Caco-2 (cell line): Measurements from ENCODE around the gene HIVEP2. TPM values are rescaled to one million over a fixed set of nuclear protein-coding genes. Genes with fewer than 3 reads are reported as not detected.

ENCODE experiments used
- BruUV-seq: library from RNA; stranded (reverse); fragments of 400-500 nt; replicated peaks from 2 replicates; lab custom pipeline; 2021; lab: Mats Ljungman, UMichigan
- CTCF ChIA-PET: fragments of 300-600 bp; sonication (Branson Sonifier 250); formaldehyde crosslinking; loops from one replicate; lab custom pipeline; 2022; ENCODE audit warnings: antibody characterized with exemption; lab: Charles Lee
- POLR2A ChIA-PET: fragments of 300-600 bp; sonication (Branson Sonifier 250); formaldehyde crosslinking; loops from one replicate; lab custom pipeline; 2022; ENCODE audit warnings: antibody characterized with exemption; lab: Charles Lee
- DNase-seq, 2 experiments: peaks; one replicate each; pipeline versions ENCODE4 v3.0.0 to v3.0.0-alpha.2; 2020 to 2022
- H3K27me3 ChIP-seq: replicated peaks from 2 replicates; pipeline ENCODE4 v1.6.0; 2011; ENCODE audit warnings: low read length; ENCODE audit not compliant: control insufficient read depth, insufficient read depth
- H3K36me3 ChIP-seq: 2 replicates; pipeline ENCODE4 v1.5.1; 2011; ENCODE audit warnings: low read length; ENCODE audit not compliant: control insufficient read depth, insufficient read depth
- H3K4me1 ChIP-seq: fragments of 250-450 bp; sonication (Bioruptor Pico); 2 replicates; pipeline ENCODE4 v1.5.1; 2020; ENCODE audit warnings: mild to moderate bottlenecking
- H3K4me3 ChIP-seq: 2 replicates; pipeline ENCODE4 v1.5.1; 2011; ENCODE audit warnings: low read depth, mild to moderate bottlenecking, control low read depth, low read length
- H3K9me3 ChIP-seq: fragments of 250-450 bp; sonication (Bioruptor Pico); 2 replicates; pipeline ENCODE4 v1.5.1; 2020; ENCODE audit warnings: mild to moderate bottlenecking, moderate library complexity
- H3K27ac Mint-ChIP-seq: one replicate; pipeline ENCODE4 v1.8.0; 2022; ENCODE audit warnings: mixed read lengths; ENCODE audit not compliant: unreplicated experiment
- H3K27me3 Mint-ChIP-seq: one replicate; pipeline ENCODE4 v1.8.0; 2022; ENCODE audit warnings: mixed read lengths; ENCODE audit not compliant: insufficient read depth, unreplicated experiment
- H3K36me3 Mint-ChIP-seq: one replicate; pipeline ENCODE4 v1.8.0; 2022; ENCODE audit warnings: mild to moderate bottlenecking, mixed read lengths; ENCODE audit not compliant: insufficient read depth, unreplicated experiment
- H3K4me1 Mint-ChIP-seq: one replicate; pipeline ENCODE4 v1.8.0; 2022; ENCODE audit warnings: low read depth, mixed read lengths; ENCODE audit not compliant: unreplicated experiment
- H3K4me3 Mint-ChIP-seq: one replicate; pipeline ENCODE4 v1.8.0; 2022; ENCODE audit warnings: mild to moderate bottlenecking, moderate library complexity, mixed read lengths; ENCODE audit not compliant: unreplicated experiment
- H3K9me3 Mint-ChIP-seq: one replicate; pipeline ENCODE4 v1.8.0; 2022; ENCODE audit warnings: mixed read lengths; ENCODE audit not compliant: unreplicated experiment
- intact Hi-C: fragments of 100-400 bp; cut with micrococcal nuclease; formaldehyde crosslinking; loops from one replicate; pipeline ENCODE4 v1.10.0; 2022; ENCODE audit not compliant: unreplicated experiment
- total RNA-seq: library from RNA; stranded (reverse); gene quantifications from 2 replicates; pipeline ENCODE4 v1.2.3, GENCODE V29; 2022
- TF ChIP-seq, protein P1 (sequence below), 2 experiments: fragments of 200-600 bp in 1 of 2; IDR thresholded peaks; 1 replicate in 1 of 2; 2 replicates in 1 of 2; pipeline versions ENCODE4 v1.5.1 to v1.8.0; 2011 to 2022; ENCODE audit warnings: antibody characterized with exemption in 1 of 2, control low read depth in 1 of 2, inconsistent platforms in 1 of 2, low read depth in 1 of 2, low read length in 1 of 2, mild to moderate bottlenecking in 1 of 2, moderate library complexity in 1 of 2; ENCODE audit not compliant: insufficient read depth in 1 of 2, severe bottlenecking in 1 of 2, unreplicated experiment in 1 of 2

Gene HIVEP2
- total RNA-seq, 1 experiment from 2014 or later = 1.0 TPM

DNA sequence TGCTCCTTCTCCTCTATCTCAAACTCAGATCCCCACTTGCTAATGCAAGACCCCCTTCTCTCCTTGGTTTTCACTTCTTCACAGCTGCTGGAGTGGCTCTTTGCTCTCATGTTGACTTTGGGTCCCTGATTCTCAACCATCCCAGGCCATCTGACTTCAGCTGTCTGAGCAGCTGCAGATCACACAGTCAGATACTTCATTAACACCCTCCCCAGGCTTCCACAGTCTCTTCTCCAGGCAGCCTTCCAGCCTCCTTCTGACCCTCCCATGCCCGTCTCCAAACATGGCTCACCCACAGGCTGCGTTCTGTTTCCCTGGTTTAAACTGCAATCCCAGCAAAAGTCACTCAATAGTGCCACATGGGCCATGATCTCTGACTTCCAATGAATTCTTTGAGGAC, 65.4 kb downstream of the HIVEP2 start:
- H3K4me3 ChIP-seq = no peak overlapping the region
- no peaks in the 10 kb centered on the region for H3K36me3 Mint-ChIP-seq
- H3K4me1 Mint-ChIP-seq = peaks cover 21% of the 10 kb centered on the region
- CTCF ChIA-PET = no interaction called here
- no peaks in the 10 kb centered on the region for H3K9me3 ChIP-seq
- H3K27me3 ChIP-seq = no peaks in the 10 kb centered on the region
- H3K9me3 Mint-ChIP-seq = no peaks in the 10 kb centered on the region
- no peaks in the 10 kb centered on the region for H3K36me3 ChIP-seq
- TF ChIP-seq, protein P1, sequence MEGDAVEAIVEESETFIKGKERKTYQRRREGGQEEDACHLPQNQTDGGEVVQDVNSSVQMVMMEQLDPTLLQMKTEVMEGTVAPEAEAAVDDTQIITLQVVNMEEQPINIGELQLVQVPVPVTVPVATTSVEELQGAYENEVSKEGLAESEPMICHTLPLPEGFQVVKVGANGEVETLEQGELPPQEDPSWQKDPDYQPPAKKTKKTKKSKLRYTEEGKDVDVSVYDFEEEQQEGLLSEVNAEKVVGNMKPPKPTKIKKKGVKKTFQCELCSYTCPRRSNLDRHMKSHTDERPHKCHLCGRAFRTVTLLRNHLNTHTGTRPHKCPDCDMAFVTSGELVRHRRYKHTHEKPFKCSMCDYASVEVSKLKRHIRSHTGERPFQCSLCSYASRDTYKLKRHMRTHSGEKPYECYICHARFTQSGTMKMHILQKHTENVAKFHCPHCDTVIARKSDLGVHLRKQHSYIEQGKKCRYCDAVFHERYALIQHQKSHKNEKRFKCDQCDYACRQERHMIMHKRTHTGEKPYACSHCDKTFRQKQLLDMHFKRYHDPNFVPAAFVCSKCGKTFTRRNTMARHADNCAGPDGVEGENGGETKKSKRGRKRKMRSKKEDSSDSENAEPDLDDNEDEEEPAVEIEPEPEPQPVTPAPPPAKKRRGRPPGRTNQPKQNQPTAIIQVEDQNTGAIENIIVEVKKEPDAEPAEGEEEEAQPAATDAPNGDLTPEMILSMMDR (IDR thresholded peaks at IDR 0.05; ENCODE audit: insufficient read depth in 1 of 2, low read depth in 1 of 2, low read length in 1 of 2, severe bottlenecking in 1 of 2, unreplicated experiment in 1 of 2) = no peak
- peaks cover 22% of the 10 kb centered on the region for H3K4me1 ChIP-seq
- peaks cover 4% of the 10 kb centered on the region for H3K27me3 Mint-ChIP-seq
- no peak overlapping the region for H3K27ac Mint-ChIP-seq
- POLR2A ChIA-PET = no interaction called here
- intact Hi-C loops = no loop called here
- no TSS peak for BruUV-seq
- no peak overlapping the region for H3K4me3 Mint-ChIP-seq
- DNase-seq = no peak

DNA sequence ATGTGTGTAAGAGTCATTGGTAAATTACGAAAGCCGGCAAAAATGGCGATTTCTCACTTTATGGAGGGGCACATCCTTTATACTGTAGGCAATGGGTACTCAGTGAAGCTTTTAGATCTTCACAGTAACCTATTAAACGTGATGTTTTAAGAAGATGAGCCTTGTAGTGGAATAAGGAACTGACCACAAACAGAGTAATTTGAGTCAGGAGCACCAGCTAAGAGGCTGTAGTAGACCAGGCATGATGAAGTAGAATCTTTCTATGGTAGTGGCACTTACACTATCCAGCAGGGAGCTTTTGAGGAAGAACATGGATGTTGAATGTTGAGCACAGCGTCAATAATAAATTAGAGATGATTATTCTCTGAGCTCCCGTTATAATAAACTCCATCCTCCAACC, 65.9 kb downstream of the HIVEP2 start:
- TF ChIP-seq, protein P1 (IDR thresholded peaks at IDR 0.05; ENCODE audit: insufficient read depth in 1 of 2, low read depth in 1 of 2, low read length in 1 of 2, severe bottlenecking in 1 of 2, unreplicated experiment in 1 of 2) = no peak
- no TSS peak for BruUV-seq
- H3K4me3 ChIP-seq = no peak overlapping the region
- peaks cover 4% of the 10 kb centered on the region for H3K27me3 Mint-ChIP-seq
- ChIA-PET CTCF (no interaction called here), POLR2A (no interaction called here)
- no peaks in the 10 kb centered on the region for H3K9me3 Mint-ChIP-seq
- no peak for DNase-seq
- H3K27me3 ChIP-seq = no peaks in the 10 kb centered on the region
- H3K9me3 ChIP-seq = no peaks in the 10 kb centered on the region
- H3K27ac Mint-ChIP-seq = no peak overlapping the region
- peaks cover 22% of the 10 kb centered on the region for H3K4me1 ChIP-seq
- H3K4me1 Mint-ChIP-seq = peaks cover 21% of the 10 kb centered on the region
- no peaks in the 10 kb centered on the region for H3K36me3 ChIP-seq
- no peak overlapping the region for H3K4me3 Mint-ChIP-seq
- intact Hi-C loops = no loop called here
- no peaks in the 10 kb centered on the region for H3K36me3 Mint-ChIP-seq

DNA sequence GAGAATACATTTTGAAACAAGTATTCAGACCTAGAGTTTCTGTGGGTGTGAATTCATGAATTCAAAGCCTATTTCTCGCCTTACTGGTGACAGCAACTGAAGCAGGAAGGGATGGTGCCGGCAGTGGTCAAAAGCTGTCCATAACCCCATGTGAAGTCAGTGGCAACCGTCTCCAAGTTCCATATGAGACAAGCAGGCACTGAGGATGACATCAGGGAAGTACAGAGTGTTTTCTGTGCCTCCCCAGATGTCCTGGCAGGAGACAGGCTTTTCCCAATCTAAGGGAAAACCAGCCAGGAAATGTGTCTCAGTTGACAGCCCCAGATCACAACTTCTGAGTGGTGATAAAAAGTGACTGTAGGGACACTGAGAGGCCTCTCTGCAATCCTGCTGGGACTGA, 66.6 kb downstream of the HIVEP2 start:
- POLR2A ChIA-PET = no interaction called here
- CTCF ChIA-PET = no interaction called here
- Histone ChIP-seq H3K9me3 (no peaks in the 10 kb centered on the region), H3K36me3 (no peaks in the 10 kb centered on the region), H3K4me1 (peaks cover 21% of the 10 kb centered on the region; the same call in 1 of the 2 replicates), H3K27me3 (no peaks in the 10 kb centered on the region), H3K4me3 (no peak overlapping the region)
- H3K4me1 Mint-ChIP-seq = peaks cover 21% of the 10 kb centered on the region
- no peak overlapping the region for H3K4me3 Mint-ChIP-seq
- no peak for DNase-seq
- peaks cover 4% of the 10 kb centered on the region for H3K27me3 Mint-ChIP-seq
- intact Hi-C loops = no loop called here
- TF ChIP-seq, protein P1 (IDR thresholded peaks at IDR 0.05; ENCODE audit: insufficient read depth in 1 of 2, low read depth in 1 of 2, low read length in 1 of 2, severe bottlenecking in 1 of 2, unreplicated experiment in 1 of 2) = no peak
- no peaks in the 10 kb centered on the region for H3K36me3 Mint-ChIP-seq
- no TSS peak for BruUV-seq
- no peak overlapping the region for H3K27ac Mint-ChIP-seq
- no peaks in the 10 kb centered on the region for H3K9me3 Mint-ChIP-seq
